ENCODE results near the gene PMS1. TPM values are rescaled to one million over a fixed set of nuclear protein-coding genes. Genes with fewer than 3 reads are reported as not detected.

Gene PMS1
- total RNA-seq, 2 donors from 2014 or later, result 7.6 to 27.6 TPM

DNA sequence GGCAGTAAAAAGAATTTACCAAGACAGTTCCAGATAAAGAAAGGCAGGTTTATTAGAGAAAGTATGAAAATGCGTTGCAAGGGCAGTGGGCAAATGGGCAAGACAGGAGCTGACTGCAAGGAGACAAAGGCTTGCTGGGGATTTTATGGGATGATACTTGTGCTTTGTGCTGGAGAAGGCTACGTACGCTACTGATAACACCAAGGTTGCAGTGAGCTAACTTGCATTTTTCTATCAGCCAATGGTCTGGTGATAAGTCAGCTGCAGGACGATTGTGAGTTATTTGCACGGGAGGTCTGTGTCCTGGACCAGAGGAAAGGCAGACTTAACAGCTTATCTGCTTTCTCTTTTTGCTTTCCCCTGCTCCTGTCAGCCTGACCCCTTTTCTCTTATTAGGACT is 116.5 kb downstream of the PMS1 start:
- H3K36me3 ChIP-seq, result no peaks in the 10 kb centered on the region
- ATAC-seq (ENCODE audit: insufficient number of reproducible peaks, low FRiP score, low read depth) (no peak), DNase-seq (ENCODE audit: low spot score) (no peak)
- H3K4me3 ChIP-seq, result no peak overlapping the region
- H3K27ac ChIP-seq, result no peak overlapping the region
- no peaks in the 10 kb centered on the region for H3K9me3 ChIP-seq
- no peaks in the 10 kb centered on the region for H3K4me1 ChIP-seq (ENCODE audit: control insufficient read depth in 1 of 2, low read depth in 2 of 2)
- TF ChIP-seq, protein P1, sequence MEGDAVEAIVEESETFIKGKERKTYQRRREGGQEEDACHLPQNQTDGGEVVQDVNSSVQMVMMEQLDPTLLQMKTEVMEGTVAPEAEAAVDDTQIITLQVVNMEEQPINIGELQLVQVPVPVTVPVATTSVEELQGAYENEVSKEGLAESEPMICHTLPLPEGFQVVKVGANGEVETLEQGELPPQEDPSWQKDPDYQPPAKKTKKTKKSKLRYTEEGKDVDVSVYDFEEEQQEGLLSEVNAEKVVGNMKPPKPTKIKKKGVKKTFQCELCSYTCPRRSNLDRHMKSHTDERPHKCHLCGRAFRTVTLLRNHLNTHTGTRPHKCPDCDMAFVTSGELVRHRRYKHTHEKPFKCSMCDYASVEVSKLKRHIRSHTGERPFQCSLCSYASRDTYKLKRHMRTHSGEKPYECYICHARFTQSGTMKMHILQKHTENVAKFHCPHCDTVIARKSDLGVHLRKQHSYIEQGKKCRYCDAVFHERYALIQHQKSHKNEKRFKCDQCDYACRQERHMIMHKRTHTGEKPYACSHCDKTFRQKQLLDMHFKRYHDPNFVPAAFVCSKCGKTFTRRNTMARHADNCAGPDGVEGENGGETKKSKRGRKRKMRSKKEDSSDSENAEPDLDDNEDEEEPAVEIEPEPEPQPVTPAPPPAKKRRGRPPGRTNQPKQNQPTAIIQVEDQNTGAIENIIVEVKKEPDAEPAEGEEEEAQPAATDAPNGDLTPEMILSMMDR (IDR thresholded peaks at IDR 0.05), result no peak
- H3K27me3 ChIP-seq (replicated peaks; ENCODE audit: insufficient read depth), result no peaks in the 10 kb centered on the region

DNA sequence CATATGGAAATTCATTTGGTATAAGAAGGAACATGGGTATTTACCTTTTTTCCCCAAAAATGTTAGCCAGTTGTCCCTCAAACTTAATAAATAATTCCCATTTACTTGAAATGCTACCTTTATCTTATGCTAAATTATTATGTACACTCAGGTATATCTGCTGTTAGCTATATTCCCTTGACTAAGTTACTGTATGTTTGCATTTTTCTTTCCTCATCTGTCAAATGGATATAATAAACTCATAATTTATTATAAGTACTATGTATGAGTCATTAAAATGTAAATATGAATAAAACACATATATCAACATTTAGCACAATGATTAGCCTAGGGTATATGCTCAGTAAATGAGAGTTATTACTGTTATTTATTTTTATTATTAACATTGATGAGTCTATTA is 117.4 kb downstream of the PMS1 start:
- Histone ChIP-seq H3K4me1 (ENCODE audit: control insufficient read depth in 1 of 2, low read depth in 2 of 2) (no peaks in the 10 kb centered on the region), H3K4me3 (no peak overlapping the region), H3K36me3 (no peaks in the 10 kb centered on the region), H3K27me3 (replicated peaks; ENCODE audit: insufficient read depth) (no peaks in the 10 kb centered on the region), H3K9me3 (no peaks in the 10 kb centered on the region), H3K27ac (no peak overlapping the region)
- TF ChIP-seq, protein P1 (IDR thresholded peaks at IDR 0.05), result no peak
- DNase-seq (ENCODE audit: low spot score), result no peak
- ATAC-seq (ENCODE audit: insufficient number of reproducible peaks, low FRiP score, low read depth), result no peak

DNA sequence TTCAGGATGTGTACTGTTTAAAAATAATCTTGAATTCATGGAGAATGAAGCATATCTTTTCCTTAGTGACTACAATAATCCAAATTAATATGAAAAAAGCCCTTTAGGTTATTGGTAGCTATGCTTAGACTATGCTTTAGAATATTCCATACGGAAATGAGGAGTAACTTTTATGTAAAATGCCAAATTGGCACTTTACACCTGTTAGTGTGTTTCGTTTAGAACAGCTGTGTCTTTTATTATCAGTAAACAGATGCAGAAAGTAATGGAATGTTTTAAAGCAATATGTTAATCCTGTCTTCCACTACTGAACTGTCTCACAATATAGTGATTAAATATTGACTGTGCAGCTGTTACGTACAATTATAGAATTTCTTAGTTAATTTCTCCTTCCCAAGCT is 129.6 kb downstream of the PMS1 start:
- no peaks in the 10 kb centered on the region for H3K36me3 ChIP-seq
- no peak for ATAC-seq (ENCODE audit: insufficient number of reproducible peaks, low FRiP score, low read depth)

DNA sequence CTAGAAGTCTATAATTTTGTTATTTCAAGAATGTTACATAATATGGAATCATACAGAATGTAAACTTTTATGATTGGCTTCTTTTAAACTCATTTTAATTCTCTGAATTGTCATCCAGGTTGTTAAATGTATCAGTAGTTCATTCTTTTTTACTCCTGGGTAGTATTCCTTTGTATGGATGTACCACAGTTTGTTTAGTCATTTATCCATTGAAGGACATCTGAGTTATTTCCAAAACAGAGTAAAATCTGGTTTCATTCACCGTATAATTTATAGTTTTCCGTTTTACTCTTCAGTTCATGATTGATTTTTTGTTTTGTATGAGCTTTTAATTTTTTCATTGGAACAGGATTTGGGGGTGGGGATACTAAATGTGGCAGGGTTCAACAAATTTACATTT is 132.4 kb downstream of the PMS1 start:
- H3K27ac ChIP-seq, result no peak overlapping the region
- no peaks in the 10 kb centered on the region for H3K27me3 ChIP-seq (replicated peaks; ENCODE audit: insufficient read depth)
- ATAC-seq (ENCODE audit: insufficient number of reproducible peaks, low FRiP score, low read depth) (no peak), DNase-seq (ENCODE audit: low spot score) (no peak)
- H3K4me1 ChIP-seq (ENCODE audit: control insufficient read depth in 1 of 2, low read depth in 2 of 2), result no peaks in the 10 kb centered on the region
- no peaks in the 10 kb centered on the region for H3K36me3 ChIP-seq
- H3K9me3 ChIP-seq, result no peaks in the 10 kb centered on the region
- H3K4me3 ChIP-seq, result no peak overlapping the region
- TF ChIP-seq, protein P1 (IDR thresholded peaks at IDR 0.05), result no peak

More for the DNA sequence above, 129.6 kb downstream of the PMS1 start:
- TF ChIP-seq, protein P1 (IDR thresholded peaks at IDR 0.05), result no peak
- no peak for DNase-seq (ENCODE audit: low spot score)
- H3K27ac ChIP-seq, result no peak overlapping the region
- no peaks in the 10 kb centered on the region for H3K27me3 ChIP-seq (replicated peaks; ENCODE audit: insufficient read depth)
- H3K9me3 ChIP-seq, result no peaks in the 10 kb centered on the region
- no peak overlapping the region for H3K4me3 ChIP-seq
- no peaks in the 10 kb centered on the region for H3K4me1 ChIP-seq (ENCODE audit: control insufficient read depth in 1 of 2, low read depth in 2 of 2)

Other genes with a start within 250 kb of the PMS1 start
- gene SLC40A1, start 203.7 kb upstream of the PMS1 start, total RNA-seq, result 100 to 1,000 TPM in 1 of 2 donors, 10 to 100 TPM in 1; 76.5 to 118 TPM
- 10 to 100 TPM; 48.2 to 59.3 TPM for gene ASNSD1, start 123.0 kb upstream of the PMS1 start, total RNA-seq
- 10 to 100 TPM; 15.8 to 31.5 TPM for gene ANKAR, start 109.8 kb upstream of the PMS1 start, total RNA-seq
- 1 to 10 TPM; 1.9 to 5.7 TPM for gene OSGEPL1, start 21.7 kb upstream of the PMS1 start, total RNA-seq
- gene ORMDL1, start 111 bp upstream of the PMS1 start, total RNA-seq, result 10 to 100 TPM; 94.0 to 95.0 TPM